T-helper 2 cell treated with Interferon-gamma antibody and Interleukin-4, amounts not matched to agents 100 ng/mL and 5 ng/mL, for 36 hours (primary cell): ENCODE measurements around the gene GJE1. TPM values are rescaled to one million over a fixed set of nuclear protein-coding genes. Genes with fewer than 3 reads are reported as not detected.

ENCODE experiments used
- intact Hi-C: fragments of 100-400 bp; cut with micrococcal nuclease; formaldehyde crosslinking; loops from one replicate; pipeline ENCODE4 v1.15.1; 2023
- total RNA-seq: library from RNA; stranded (reverse); gene quantifications from 2 replicates; pipeline ENCODE4 v1.2.3, GENCODE V29; 2022

Gene GJE1
- total RNA-seq, 1 donor from 2014 or later: not detected

DNA sequence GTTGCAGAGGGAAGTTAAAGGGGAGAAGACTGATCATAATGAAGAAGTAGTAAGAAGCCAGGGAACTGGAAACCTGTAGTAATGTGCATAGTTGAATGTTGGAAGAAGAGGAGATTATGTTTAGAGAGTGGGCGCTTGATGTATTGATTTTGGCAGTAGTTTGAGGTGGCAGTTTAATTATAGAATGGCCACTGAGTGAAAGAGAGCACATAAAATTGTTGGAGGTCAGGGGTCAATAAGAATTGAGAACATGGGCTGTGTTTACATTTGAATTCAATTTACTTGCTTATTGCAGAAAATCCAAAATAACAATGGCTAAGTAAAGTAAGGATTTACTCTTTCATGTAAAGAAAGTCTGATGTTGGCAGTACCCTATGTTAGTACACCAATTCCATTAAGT is 30.1 kb downstream of the GJE1 start:
- intact Hi-C loops: no loop called here

DNA sequence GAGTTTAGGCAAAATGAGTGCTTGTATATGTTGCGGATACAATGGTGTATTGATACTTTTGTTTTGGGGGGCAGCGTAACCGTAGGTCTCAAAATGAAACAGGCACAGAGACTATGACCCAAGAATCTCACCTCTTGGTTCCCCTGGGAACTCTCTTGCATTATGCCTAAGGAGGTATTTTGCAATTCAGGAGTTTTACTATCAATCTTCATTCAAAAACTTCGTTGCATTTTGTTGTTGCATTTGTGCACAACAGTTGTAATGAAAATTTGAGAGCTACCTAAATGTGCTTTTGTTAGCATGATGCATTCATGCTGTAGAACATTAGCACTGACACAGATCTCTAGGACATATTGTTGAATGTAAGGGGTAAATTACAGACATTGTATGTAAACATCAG is 32.5 kb downstream of the GJE1 start:
- intact Hi-C loops: no loop called here

DNA sequence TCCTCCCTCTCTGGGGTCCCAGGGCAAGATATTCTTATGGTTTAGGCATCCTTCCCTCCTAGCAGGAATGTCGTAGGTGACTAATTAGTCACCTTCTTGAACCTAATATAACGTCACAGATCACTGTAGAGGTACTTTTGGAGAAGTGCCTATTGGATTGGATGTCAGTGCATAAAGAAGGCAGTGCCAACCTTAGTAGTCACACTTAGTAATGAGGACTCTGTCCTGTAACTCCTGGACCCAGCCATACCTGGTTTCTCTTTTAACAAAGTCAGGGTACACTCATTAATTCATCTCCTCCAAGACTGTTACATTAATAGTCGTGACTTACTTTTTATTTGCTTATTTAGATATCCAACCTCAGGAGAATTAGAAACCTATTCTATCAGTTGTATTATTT is 34.3 kb downstream of the GJE1 start:
- intact Hi-C loops: no loop called here

DNA sequence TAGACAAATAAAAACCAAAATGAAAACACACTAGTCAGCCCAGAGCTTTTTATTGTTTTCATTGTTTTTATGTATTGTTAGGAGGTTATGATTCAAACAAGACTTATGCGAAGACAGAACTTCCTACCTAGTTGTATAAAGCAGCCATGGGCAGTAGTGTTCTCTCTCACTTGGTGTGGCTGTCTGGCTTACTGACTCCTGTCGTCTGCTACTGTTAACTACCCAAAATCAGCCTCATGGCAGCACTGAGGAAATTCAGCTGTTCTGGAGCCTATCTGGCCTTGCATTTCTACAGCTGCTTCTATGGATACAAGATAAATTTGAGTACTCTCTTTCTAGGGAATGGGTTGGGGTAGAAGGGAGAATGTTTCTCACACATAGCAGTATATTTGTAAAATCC is 34.8 kb downstream of the GJE1 start:
- intact Hi-C loops: no loop called here

DNA sequence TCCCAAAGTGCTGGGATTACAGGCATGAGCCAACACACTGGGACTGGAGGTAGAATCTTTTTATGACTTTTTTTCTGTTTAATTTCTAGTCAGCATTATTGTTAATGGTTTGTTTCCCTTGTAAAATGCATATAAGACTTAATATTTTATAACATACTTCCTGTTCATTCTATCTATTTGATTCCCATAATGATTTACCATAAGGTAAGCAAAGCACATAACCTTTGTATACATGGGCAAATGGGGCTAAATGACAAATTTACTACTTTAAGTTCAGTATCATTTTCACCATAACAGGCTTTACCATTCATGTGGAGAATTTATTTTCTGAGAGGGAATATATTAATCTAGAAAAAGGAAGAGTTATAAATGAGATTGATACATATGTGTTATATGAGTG is 38.6 kb downstream of the GJE1 start:
- intact Hi-C loops: no loop called here

DNA sequence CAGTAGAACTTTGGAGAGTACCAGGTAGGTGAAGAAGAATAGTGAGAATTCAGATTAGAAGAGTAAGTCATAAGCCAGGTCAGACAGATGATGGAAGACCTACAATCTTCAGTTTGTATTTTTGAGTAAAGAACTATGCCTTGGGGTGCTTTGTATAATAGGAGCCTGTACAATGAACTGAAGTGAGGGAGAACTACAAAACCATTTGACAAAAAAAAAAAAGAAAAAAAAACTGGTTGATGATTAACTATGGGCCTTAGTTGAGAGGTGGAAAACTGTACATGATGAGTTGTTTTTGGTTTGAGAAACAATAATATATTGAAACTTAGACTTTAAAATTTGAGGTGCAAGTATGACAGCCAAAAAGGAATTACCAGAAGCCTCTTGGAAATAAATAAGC is 40.0 kb downstream of the GJE1 start:
- intact Hi-C loops: no loop called here

DNA sequence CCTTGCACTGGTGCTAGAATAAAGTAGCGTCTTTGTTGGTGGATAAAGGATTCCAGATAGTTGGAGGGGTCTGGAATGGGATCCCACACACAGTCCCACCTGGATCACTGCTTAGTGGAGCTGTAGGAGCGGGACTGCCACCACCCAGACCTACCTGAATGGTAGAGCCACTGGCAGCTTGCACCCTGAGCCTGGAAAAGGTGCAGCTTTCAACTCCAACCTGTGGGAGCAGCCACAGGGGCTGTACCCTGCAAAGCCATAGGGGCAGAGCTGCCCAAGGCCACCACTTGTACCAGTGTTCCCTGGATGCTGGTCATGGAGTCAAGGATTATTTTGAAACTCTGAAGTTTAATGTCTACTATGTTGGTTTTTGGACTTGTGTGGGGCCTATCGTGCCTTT is 41.3 kb downstream of the GJE1 start:
- intact Hi-C loops: no loop called here

DNA sequence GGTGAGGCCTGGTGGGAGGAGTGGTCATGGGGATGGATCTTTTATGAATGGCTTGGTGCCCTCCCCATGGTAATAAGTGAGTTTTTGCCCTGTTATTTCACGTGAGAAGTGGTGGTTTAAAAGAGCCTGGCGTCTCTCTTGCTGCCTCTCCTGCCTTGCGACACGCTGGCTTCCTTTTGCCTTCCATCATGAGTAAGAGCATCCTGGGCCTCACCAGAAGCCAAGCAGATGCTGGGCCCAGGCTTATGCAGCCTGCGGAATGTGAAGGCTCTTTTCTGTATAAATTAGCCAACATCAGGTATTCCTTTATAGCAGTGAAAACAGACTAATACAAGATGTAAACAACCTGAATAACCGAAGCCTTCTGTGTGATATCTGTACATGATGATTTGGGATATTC is 42.0 kb downstream of the GJE1 start:
- intact Hi-C loops: no loop called here

DNA sequence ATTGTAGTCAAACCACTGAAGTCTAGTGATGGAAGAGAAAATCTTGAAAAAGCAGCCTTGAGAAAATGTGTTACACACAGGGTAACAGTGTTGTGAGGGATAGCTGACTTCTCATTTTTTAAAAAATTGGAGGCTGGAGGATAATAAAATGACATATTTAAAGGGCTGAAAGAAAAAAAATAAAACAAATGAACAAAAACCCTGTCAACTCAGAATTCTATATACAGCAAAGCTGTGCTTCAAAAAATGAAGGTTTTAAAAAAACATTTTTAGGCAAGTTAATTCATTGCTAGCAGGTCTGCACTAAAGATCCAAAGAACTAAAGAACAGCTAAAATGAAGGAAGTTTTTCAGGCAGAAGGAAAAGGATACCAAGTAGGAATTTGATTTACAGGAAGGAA is 45.4 kb downstream of the GJE1 start:
- intact Hi-C loops: no loop called here

DNA sequence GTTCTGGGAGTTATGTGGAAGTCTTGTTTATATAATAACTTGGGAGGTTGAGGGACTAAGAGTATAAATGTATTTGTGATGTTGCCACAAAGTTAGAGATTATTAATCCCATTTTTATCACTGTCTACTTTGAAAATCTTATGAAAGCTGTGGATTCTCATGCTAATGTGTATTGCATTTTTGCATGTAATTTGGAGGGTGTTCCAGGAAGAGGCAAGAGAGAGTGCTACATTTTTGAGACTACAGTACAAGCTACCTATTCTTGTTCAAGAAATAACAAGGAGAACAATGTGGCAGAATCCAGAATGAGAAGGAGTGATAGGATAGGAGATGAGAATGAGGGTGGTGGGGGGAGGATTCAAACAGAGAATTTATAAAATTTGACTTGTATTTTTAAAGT is 49.3 kb downstream of the GJE1 start:
- intact Hi-C loops: no loop called here

DNA sequence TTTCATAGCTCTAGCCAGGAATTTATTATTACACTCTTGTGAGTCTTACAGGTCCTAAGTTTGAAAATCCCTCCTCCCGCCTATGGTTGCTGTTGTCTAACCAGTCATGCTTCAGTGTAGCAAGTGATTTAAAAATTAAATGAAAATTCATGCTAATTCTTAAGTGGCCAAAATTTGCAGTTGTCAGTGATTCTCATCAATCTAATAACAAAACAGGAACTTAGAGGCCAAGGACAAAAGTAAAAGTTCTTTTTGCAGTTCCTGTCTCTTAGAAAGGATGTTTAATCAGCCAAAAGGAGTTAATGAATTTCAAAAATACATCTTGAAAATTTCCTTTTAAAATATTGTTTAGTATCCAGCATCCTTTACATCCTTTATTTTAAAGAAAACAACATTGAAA is 50.6 kb downstream of the GJE1 start:
- intact Hi-C loops: no loop called here

DNA sequence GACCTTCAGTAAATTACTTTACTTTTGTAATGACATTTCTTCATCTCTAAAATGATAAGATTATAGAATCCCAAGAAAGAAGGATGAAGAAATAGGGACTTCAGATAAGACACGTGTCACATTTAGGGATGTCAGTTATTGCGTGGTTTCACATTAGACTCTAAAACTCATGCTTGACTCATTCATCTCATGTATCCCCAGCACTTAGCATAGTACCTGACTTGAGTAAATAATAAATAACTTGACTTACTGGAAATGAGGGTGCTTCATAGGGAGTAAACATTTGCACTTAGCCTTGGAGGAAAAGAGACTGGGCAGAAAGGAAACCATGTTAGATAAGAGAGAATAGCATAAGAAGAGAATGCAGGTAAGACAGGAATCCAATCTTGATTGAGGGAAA is 51.6 kb downstream of the GJE1 start:
- intact Hi-C loops: no loop called here

Other genes with a start within 250 kb of the GJE1 start
- gene NMBR, start 14.2 kb downstream of the GJE1 start, total RNA-seq: not detected in 2 replicates
- gene VTA1, start 14.3 kb downstream of the GJE1 start, total RNA-seq: 38.2 and 41.6 TPM in 2 replicates
- gene ADGRG6, start 169.1 kb downstream of the GJE1 start, total RNA-seq: not detected in 2 replicates